HG03066 (cell line): Measurements from ENCODE around the gene MVB12B.

Experiments used
- ATAC-seq: cut with Tn5 transposase; IDR thresholded peaks from one replicate; pipeline ENCODE4 v1.9.1; 2021; ENCODE audit warnings: low read depth; ENCODE audit not compliant: unreplicated experiment

MVB12B gene

DNA sequence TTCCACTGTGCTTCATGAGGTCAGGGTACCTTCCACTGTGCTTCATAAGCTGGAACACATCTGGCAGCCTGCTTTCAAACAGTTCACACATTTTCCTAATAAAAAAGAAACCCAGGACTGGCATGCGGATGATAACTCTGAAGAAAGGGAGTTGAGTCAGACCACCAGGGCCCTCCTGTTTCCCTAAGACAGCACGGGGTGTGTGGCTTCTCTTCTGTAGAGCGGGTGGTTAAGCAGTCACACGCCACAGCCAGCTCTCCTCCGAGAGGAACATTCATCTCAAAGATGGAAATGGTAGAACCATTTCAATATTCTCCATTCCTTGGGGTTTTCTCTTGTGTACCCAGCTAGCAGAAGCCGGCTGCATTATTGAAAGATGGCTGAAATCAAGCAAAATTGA is 159.0 kb downstream of the MVB12B start:
- ATAC-seq, result no peak

GRCh38 chr9:126486276-126486675 is 159.6 kb downstream of the MVB12B start:
- ATAC-seq, result no peak

DNA sequence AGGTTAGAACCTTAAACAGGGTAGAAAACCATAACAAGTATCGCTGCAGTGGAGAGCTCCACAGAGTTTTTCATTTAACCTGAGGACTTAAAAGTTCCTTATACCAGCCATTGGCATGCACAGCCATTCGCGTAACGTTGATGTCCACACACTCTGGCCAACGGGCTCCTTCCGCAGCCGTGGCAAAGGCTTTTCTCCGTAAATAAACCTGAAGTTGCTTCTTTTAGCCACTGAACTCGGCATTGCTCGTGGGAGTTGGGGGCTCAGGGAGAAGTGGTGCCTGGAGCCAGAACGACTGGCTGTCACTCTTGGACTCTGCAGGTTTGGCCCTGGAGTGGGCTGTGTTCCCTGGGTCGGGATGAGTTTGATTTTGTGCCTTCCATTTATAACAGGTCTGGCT is 161.2 kb downstream of the MVB12B start:
- ATAC-seq, result no peak

GRCh38 chr9:126488310-126488709 is 161.7 kb downstream of the MVB12B start:
- no peak for ATAC-seq

DNA sequence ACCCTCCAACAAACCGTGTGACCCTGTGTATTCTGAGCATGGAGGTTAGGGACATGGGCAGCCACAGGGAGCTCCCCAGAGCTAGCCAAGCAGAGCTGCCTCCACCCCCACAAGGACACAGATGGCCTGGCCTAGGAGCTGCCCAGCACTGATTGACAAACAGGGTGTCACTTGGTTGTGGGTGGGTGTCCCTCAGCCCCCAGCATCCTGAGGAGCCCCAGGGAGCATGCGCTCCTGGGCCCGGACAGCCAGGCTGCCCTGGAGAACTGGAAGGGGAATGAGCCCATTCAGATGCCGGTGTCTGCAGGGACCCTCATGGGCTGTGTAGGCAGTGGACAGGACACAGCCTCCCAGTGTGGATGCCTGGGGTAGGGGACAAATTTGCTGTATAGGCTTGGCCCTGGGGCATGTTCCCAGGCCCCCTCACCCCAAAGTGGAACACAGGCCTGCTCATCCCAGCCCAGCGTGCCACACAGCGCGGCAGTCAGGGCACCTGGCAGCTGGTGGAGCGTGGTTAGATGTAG is 162.3 kb downstream of the MVB12B start:
- ATAC-seq, result no peak

GRCh38 chr9:126489581-126490213 is 163.1 kb downstream of the MVB12B start:
- no peak for ATAC-seq

GRCh38 chr9:126490214-126490631 is 163.6 kb downstream of the MVB12B start:
- ATAC-seq, result no peak

- no peak for ATAC-seq
Measured at GRCh38 chr9:126490871-126491567, 164.4 kb downstream of the MVB12B start.

- ATAC-seq, result no peak
Measured at GRCh38 chr9:126491568-126491879, 164.9 kb downstream of the MVB12B start.

GRCh38 chr9:126491949-126492348 is 165.3 kb downstream of the MVB12B start:
- no peak for ATAC-seq

GRCh38 chr9:126494264-126494663 is 167.6 kb downstream of the MVB12B start:
- no peak for ATAC-seq

DNA sequence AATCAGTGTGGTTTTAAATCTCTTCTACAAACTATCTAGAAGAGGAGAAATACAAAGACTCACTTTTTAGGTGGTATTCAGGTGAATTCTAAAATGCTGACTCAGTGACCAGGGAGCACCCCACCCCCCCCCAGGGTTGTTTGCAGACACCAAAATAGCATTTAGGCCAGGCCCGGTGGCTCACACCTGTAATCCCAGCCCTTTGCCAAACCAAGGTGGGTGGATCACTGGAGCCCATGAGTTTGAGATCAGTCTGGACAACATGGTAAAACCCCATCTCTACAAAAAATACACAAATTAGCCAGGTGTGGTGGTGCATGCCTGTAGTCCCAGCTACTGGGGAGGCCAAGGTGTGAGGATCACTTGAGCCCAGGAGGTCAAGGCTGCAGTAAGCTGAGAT is 168.1 kb downstream of the MVB12B start:
- ATAC-seq, result no peak

GRCh38 chr9:126495411-126496180 is 169.0 kb downstream of the MVB12B start:
- ATAC-seq, result no peak

GRCh38 chr9:126496181-126496576 is 169.6 kb downstream of the MVB12B start:
- ATAC-seq, result no peak

DNA sequence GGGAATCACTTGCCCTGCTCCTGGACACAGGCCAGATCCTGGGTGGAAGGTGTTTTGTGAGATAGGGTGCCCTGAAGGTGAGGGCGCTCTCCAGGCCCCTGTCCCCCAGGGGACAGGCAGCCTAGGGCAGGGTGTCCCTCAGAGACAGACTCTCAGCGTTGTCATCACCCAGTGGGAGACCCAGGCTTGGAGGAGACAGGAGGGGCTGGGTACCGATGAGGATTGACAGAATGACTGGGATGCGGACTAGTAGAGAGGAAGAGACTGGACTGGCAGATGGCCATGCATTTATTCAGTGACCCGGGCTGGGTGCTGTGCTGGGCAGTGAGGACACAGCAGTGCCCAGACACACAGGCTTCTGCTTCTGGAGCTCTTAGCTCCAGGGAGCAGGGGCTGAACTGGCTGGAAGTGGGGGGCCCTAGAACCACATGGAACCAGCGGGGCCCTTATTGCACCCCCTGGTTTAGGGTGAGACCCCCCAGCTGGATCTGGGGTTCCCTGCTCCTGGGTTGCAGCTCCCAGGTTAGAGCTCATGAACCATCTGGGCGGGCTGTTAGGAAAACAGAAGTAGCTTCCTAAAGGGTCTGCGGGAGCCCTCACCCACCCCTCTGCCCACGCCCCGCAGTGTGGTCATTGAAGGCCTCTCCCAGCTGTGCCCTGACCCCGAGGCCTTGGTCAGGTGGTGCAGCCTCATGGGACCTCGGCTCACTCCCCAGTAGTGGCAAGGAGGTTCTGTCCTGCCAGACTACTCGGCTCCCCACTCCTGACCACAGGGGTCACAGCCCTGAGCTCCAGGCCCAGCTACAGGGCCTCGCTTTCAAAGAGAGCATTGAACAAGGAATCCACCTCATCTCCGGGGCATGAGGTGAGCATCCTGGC is 170.4 kb downstream of the MVB12B start:
- no peak for ATAC-seq

DNA sequence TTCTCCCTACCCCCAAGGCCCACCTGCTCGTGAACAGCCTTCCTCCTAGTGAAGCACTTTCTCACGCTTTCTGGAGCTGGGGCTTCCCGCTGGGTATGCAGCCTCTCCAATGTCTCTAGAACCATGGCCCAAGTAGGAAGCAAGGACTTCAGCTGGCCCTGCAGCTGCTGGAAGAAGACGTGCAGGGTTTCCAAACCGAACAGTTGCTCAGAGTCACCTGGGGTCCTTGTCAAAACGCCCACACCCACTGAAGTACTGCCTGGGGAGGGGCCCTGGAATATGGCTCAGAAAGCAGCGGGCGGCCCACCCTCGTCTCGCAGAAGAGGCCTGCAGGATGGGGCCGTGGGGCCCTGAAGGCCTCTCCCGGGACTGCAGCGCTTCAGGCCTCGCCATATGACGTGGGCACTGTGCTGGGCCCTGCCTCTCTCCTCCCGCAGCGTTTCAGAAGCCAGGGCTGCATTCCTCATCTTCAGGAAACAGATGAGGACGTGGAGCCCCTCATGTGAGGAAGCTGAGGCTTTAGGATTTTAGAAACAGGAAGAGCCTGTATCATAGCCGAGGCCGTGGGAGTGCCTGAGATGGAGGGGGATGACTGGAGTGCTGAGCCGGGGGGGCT is 171.1 kb downstream of the MVB12B start:
- ATAC-seq, result no peak

DNA sequence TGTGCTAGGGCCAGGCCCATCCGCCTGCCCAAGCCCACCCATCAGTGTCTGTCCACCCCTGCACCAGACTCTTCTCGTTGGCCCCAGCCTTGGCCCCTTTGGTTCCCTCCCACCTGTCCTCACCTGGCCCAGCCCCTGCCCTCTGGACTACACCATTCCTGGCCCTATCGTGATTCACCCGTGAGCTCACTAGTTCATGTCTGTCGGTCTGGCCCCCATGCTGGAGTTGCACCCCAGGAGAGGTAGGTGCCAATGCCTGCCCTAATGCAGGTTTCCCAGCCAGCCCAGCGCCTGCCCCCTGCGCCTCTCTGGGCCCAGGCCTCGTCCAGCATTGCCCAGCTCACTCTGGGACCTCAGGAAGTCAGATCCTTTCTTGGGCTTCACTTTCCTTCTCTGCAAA is 171.7 kb downstream of the MVB12B start:
- ATAC-seq, result no peak

GRCh38 chr9:126499005-126499910 is 172.6 kb downstream of the MVB12B start:
- no peak for ATAC-seq

- no peak for ATAC-seq
Measured at GRCh38 chr9:126499911-126500599, 173.4 kb downstream of the MVB12B start.
